CD4-positive, alpha-beta T cell (primary cell): Measurements from ENCODE around the gene ZNF423. TPM values are rescaled to one million over a fixed set of nuclear protein-coding genes. Genes with fewer than 3 reads are reported as not detected.

Experiments
- ATAC-seq: fragments of 200-7000 bp; cut with Tn5 transposase; one replicate; pipeline ENCODE4 v1.10.0; 2022; ENCODE audit warnings: mild to moderate bottlenecking; ENCODE audit not compliant: poor library complexity
- CTCF ChIA-PET: fragments of 350-600 bp; sonication (Branson Sonifier 250); formaldehyde crosslinking; loops from one replicate; lab custom pipeline; 2021; ENCODE audit warnings: antibody characterized with exemption, inconsistent platforms; lab: Charles Lee
- POLR2A ChIA-PET: fragments of 350-600 bp; sonication (Branson Sonifier 250); formaldehyde crosslinking; loops from one replicate; lab custom pipeline; 2021; ENCODE audit warnings: antibody characterized with exemption, inconsistent platforms; lab: Charles Lee
- DNase-seq, 14 experiments: peaks; one replicate each; pipeline ENCODE4 v3.0.0-alpha.2; 2013 to 2020; ENCODE audit warnings: mixed read lengths in 2 of 14
- H3K27ac ChIP-seq, 2 donors: one replicate each; pipeline versions ENCODE4 v1.5.1 to v1.7.0; 2013; ENCODE audit warnings: low read length in 2 of 2, low read depth in 1 of 2, mild to moderate bottlenecking in 1 of 2
- H3K27me3 ChIP-seq, 2 experiments: 1 replicate in 1 of 2; 2 replicates in 1 of 2; pipeline versions ENCODE4 v1.6.1 to v1.7.0; 2013; ENCODE audit warnings: low read length in 2 of 2, control low read depth in 1 of 2, mild to moderate bottlenecking in 1 of 2, moderate library complexity in 1 of 2; ENCODE audit not compliant: insufficient read depth in 2 of 2, control insufficient read depth in 1 of 2
- H3K36me3 ChIP-seq: one replicate; pipeline ENCODE4 v1.6.1; 2013; ENCODE audit warnings: low read length, control low read depth; ENCODE audit not compliant: insufficient read depth
- H3K4me1 ChIP-seq: one replicate; pipeline ENCODE4 v1.6.1; 2013; ENCODE audit warnings: low read length, control low read depth; ENCODE audit not compliant: insufficient read depth
- H3K4me3 ChIP-seq: one replicate; pipeline ENCODE4 v1.5.1; 2013; ENCODE audit warnings: mild to moderate bottlenecking, low read length, moderate library complexity
- H3K9me3 ChIP-seq, 2 experiments: 1 replicate in 1 of 2; 2 replicates in 1 of 2; pipeline versions ENCODE4 v1.6.1 to v1.7.0; 2013; ENCODE audit warnings: low read length in 2 of 2, mild to moderate bottlenecking in 2 of 2, control low read depth in 1 of 2, moderate library complexity in 1 of 2; ENCODE audit not compliant: control insufficient read depth in 1 of 2, insufficient read depth in 1 of 2
- H3K27ac Mint-ChIP-seq: one replicate; pipeline ENCODE4 v1.8.0; 2020; ENCODE audit warnings: mixed read lengths
- H3K27me3 Mint-ChIP-seq: one replicate; pipeline ENCODE4 v1.8.0; 2021; ENCODE audit warnings: mixed read lengths
- H3K36me3 Mint-ChIP-seq: one replicate; pipeline ENCODE4 v1.8.0; 2021; ENCODE audit warnings: low read depth, mixed read lengths
- H3K4me1 Mint-ChIP-seq: one replicate; pipeline ENCODE4 v1.8.0; 2021; ENCODE audit warnings: low read depth, mixed read lengths
- H3K4me3 Mint-ChIP-seq: one replicate; pipeline ENCODE4 v1.8.0; 2020; ENCODE audit warnings: mild to moderate bottlenecking, mixed read lengths
- H3K9me3 Mint-ChIP-seq: one replicate; pipeline ENCODE4 v1.8.0; 2020; ENCODE audit warnings: mixed read lengths
- intact Hi-C, 2 experiments: fragments of 100-400 bp; cut with DNase I in 1 of 2; cut with micrococcal nuclease in 1 of 2; formaldehyde crosslinking; loops; one replicate each; pipeline versions ENCODE4 v1.15.1 to v1.9.0; 2023 to 2025; cut with DNase I, micrococcal nuclease
- total RNA-seq, 174 experiments: library from RNA in 2 of 174; stranded (reverse) in 2 of 174; gene quantifications; one replicate each; pipeline ENCODE4 v1.2.3 and lab custom pipeline; 2021 to 2026
- TF ChIP-seq, protein P1 (sequence below): fragments of 200-600 bp; IDR thresholded peaks from one replicate; pipeline ENCODE4 v1.8.0; 2022; ENCODE audit warnings: antibody characterized with exemption, mild to moderate bottlenecking

Gene ZNF423
- total RNA-seq, 2 experiments from 2014 or later: not detected

DNA sequence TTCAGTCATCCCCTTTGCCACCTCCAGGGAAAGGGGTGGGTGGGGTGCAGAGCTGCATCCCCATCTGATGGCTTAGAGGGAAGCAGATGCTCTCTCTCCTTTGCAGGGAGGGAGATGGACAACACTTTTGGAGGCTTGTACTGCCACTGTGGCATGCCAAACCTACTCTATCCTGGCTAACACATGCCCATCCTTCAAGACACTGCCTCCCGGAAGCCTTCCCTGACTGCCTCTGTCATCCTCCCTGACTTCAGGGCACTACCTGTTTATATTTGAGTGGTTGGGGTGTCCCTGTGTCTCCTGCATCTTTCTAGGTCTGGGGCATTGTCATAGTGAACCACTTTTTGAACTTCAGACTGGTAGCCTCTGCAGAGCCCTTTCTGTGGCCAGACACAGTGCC lies 202.3 kb downstream of the ZNF423 start:
- Mint-ChIP-seq H3K36me3 (no peaks in the 10 kb centered on the region), H3K4me3 (no peak overlapping the region), H3K4me1 (no peaks in the 10 kb centered on the region), H3K27me3 (peaks cover 11% of the 10 kb centered on the region), H3K9me3 (peaks cover 6% of the 10 kb centered on the region), H3K27ac (no peak overlapping the region)
- no peaks in the 10 kb centered on the region for H3K4me1 ChIP-seq
- CTCF ChIA-PET: no interaction called here
- POLR2A ChIA-PET: no interaction called here
- H3K27ac ChIP-seq: no peak overlapping the region
- TF ChIP-seq, protein P1, sequence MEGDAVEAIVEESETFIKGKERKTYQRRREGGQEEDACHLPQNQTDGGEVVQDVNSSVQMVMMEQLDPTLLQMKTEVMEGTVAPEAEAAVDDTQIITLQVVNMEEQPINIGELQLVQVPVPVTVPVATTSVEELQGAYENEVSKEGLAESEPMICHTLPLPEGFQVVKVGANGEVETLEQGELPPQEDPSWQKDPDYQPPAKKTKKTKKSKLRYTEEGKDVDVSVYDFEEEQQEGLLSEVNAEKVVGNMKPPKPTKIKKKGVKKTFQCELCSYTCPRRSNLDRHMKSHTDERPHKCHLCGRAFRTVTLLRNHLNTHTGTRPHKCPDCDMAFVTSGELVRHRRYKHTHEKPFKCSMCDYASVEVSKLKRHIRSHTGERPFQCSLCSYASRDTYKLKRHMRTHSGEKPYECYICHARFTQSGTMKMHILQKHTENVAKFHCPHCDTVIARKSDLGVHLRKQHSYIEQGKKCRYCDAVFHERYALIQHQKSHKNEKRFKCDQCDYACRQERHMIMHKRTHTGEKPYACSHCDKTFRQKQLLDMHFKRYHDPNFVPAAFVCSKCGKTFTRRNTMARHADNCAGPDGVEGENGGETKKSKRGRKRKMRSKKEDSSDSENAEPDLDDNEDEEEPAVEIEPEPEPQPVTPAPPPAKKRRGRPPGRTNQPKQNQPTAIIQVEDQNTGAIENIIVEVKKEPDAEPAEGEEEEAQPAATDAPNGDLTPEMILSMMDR: no peak
- intact Hi-C loops: no loop called here
- H3K27me3 ChIP-seq: peaks cover 0 to 3% of the 10 kb centered on the region in 2 experiments
- H3K36me3 ChIP-seq: no peaks in the 10 kb centered on the region
- ATAC-seq: no peak
- DNase-seq: no peak
- no peak overlapping the region for H3K4me3 ChIP-seq
- peaks cover 0 to 5% of the 10 kb centered on the region in 2 experiments for H3K9me3 ChIP-seq

DNA sequence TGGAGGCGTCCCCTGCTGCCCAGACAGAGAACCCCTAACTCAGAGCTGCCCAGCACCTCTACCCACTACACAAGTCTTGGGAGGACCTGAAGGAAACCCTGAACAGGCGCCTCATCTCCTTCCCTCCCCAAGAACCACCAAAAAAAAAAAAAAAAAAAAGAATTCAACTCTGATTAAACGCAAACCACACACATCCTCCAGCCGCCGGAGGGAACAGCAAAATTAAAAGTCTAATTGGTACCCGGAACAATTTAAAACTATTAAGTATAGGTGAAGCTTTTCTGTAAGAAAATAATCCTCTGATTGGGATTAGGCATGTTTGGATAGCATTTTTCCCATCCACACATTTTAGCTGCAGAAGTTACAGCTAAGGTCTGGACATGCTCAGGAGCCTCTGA lies 202.7 kb downstream of the ZNF423 start:
- Mint-ChIP-seq H3K27ac (no peak overlapping the region), H3K27me3 (peaks cover 11% of the 10 kb centered on the region), H3K4me3 (no peak overlapping the region), H3K9me3 (peaks cover 7% of the 10 kb centered on the region), H3K36me3 (no peaks in the 10 kb centered on the region), H3K4me1 (no peaks in the 10 kb centered on the region)
- TF ChIP-seq, protein P1: no peak
- ATAC-seq: no peak
- CTCF ChIA-PET: no interaction called here
- POLR2A ChIA-PET: no interaction called here
- H3K27ac ChIP-seq: no peak overlapping the region
- DNase-seq: no peak
- H3K36me3 ChIP-seq: no peaks in the 10 kb centered on the region
- peaks cover 0 to 3% of the 10 kb centered on the region in 2 experiments for H3K27me3 ChIP-seq
- H3K4me3 ChIP-seq: no peak overlapping the region
- H3K9me3 ChIP-seq: peaks cover 2 to 9% of the 10 kb centered on the region in 2 experiments
- H3K4me1 ChIP-seq: no peaks in the 10 kb centered on the region
- intact Hi-C loops: no loop called here

DNA sequence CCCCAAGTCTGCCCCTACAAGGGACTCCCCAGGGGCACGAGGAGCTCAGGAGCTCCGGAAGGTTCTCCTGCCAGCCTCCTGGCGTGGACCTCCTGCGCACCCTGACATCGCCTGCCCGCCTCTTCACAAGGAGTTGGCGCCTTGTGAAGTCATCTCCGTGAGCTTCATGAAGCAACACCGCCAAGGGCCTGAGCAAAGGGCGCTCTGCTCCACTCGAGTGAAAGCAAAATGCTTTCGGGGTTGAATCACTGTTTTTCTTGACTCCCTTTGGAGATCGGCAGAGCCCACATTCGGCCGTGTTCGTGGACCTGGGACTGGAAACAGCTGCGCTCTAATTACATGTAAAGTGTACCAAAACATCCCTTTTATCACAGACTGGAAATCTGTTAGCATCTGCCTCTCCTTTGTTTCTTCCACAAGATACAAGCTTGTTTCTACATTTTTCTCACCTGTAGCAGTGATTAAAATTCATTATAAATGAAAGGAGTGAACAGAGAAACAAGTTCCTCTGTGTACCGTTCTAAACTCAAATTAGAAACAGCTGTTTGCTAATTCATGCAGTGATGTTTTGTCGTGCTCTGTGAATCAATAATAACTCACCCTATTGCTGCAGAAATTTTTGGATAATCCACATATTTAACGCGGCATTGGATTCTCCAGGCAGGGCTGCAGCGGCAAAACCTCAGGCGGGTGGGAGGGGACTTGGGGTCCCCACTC lies 203.3 kb downstream of the ZNF423 start:
- H3K9me3 ChIP-seq: peaks cover 7 to 10% of the 10 kb centered on the region in 2 experiments
- H3K4me1 ChIP-seq: no peaks in the 10 kb centered on the region
- no peak overlapping the region for H3K27ac ChIP-seq
- DNase-seq (no peak), ATAC-seq (no peak)
- no peaks in the 10 kb centered on the region for H3K36me3 ChIP-seq
- ChIA-PET CTCF (no interaction called here), POLR2A (no interaction called here)
- no peaks in the 10 kb centered on the region for H3K36me3 Mint-ChIP-seq
- no peaks in the 10 kb centered on the region for H3K4me1 Mint-ChIP-seq
- H3K9me3 Mint-ChIP-seq: peaks cover 13% of the 10 kb centered on the region
- H3K4me3 ChIP-seq: no peak overlapping the region
- H3K27ac Mint-ChIP-seq: no peak overlapping the region
- H3K27me3 ChIP-seq: peaks cover 0 to 3% of the 10 kb centered on the region in 2 experiments
- TF ChIP-seq, protein P1: no peak
- H3K4me3 Mint-ChIP-seq: no peak overlapping the region
- intact Hi-C loops: no loop called here
- peaks cover 6% of the 10 kb centered on the region for H3K27me3 Mint-ChIP-seq
